K562 (cell line): ENCODE results near the gene CPNE1. TPM values are rescaled to one million over a fixed set of nuclear protein-coding genes. Genes with fewer than 3 reads are reported as not detected.
A peak's percentile ranks its signal among the peaks of the same experiment; 100 is the strongest.

Experiments used
- AFF4 ChIP-seq: sonication (generic); formaldehyde crosslinking; IDR thresholded peaks from 2 replicates; pipeline ENCODE4 v1.8.0; 2023; ENCODE audit warnings: mild to moderate bottlenecking, missing genetic modification reagents
- CEBPG ChIP-seq, 3 experiments: fragments of 200-800 bp in 1 of 3; sonication (Bioruptor generic) in 1 of 3; sonication (generic) in 1 of 3; formaldehyde crosslinking in 1 of 3; IDR thresholded peaks in 2 of 3; conservative IDR thresholded peaks in 1 of 3; 2 replicates each; pipeline versions ENCODE4 v1.6.1 to v1.8.0; 2016 to 2022; ENCODE audit warnings: missing compliant biosample characterization in 2 of 3, missing genetic modification characterization in 2 of 3, mild to moderate bottlenecking in 1 of 3, missing genetic modification reagents in 1 of 3
- CLOCK ChIP-seq: fragments of 250-450 bp; sonication (Bioruptor Pico); IDR thresholded peaks from 2 replicates; pipeline ENCODE4 v1.4.0; 2020; ENCODE audit warnings: mild to moderate bottlenecking, moderate library complexity, borderline replicate concordance
- ETV5 ChIP-seq: sonication (generic); formaldehyde crosslinking; IDR thresholded peaks from 2 replicates; pipeline ENCODE4 v1.4.0; 2020; ENCODE audit warnings: low read depth, mild to moderate bottlenecking, missing genetic modification reagents
- HOMEZ ChIP-seq: fragments of 250-450 bp; sonication (Bioruptor Pico); IDR thresholded peaks from 2 replicates; pipeline ENCODE4 v1.4.0; 2020; ENCODE audit warnings: mild to moderate bottlenecking, moderate library complexity
- PTRF ChIP-seq: fragments of 450-650 bp; IDR thresholded peaks from 2 replicates; pipeline ENCODE4 v1.6.1; 2016; ENCODE audit warnings: mild to moderate bottlenecking, missing genetic modification characterization, missing compliant biosample characterization
- RBBP5 ChIP-seq: fragments of 200-600 bp; sonication (generic); IDR thresholded peaks from 2 replicates; pipeline ENCODE4 v1.6.1; 2012; ENCODE audit warnings: borderline replicate concordance, mild to moderate bottlenecking, low read length, control low read depth, inconsistent platforms; ENCODE audit not compliant: insufficient read depth, poor library complexity, severe bottlenecking
- SMARCB1 ChIP-seq: IDR thresholded peaks from 2 replicates; pipeline ENCODE4 v1.6.1; 2011; ENCODE audit warnings: improper control_type of control experiment, low read depth; ENCODE audit not compliant: insufficient read length
- TAF15 ChIP-seq: fragments of 200-400 bp; formaldehyde crosslinking; IDR thresholded peaks from 2 replicates; pipeline ENCODE4 v1.6.1; 2017; ENCODE audit warnings: mild to moderate bottlenecking, low read depth, low read length, moderate library complexity
- ZKSCAN1 ChIP-seq: fragments of 150-350 bp; IDR thresholded peaks from 2 replicates; pipeline ENCODE4 v1.6.1; 2016; ENCODE audit warnings: low read depth, low read length
- ZNF232 ChIP-seq: sonication (generic); formaldehyde crosslinking; IDR thresholded peaks from 2 replicates; pipeline ENCODE4 v1.8.0; 2022; ENCODE audit warnings: mild to moderate bottlenecking, missing genetic modification reagents
- ZNF398 ChIP-seq: fragments of 250-450 bp; sonication (Bioruptor Pico); IDR thresholded peaks from 2 replicates; pipeline ENCODE4 v1.8.0; 2021; ENCODE audit warnings: moderate library complexity, mild to moderate bottlenecking, inconsistent platforms
- ZNF699 ChIP-seq: fragments of 250-450 bp; sonication (Bioruptor Pico); IDR thresholded peaks from 2 replicates; pipeline ENCODE4 v1.8.0; 2021; ENCODE audit warnings: mild to moderate bottlenecking, moderate library complexity; ENCODE audit not compliant: insufficient replicate concordance
- ZNF766 ChIP-seq: fragments of 200-800 bp; sonication (Bioruptor generic); conservative IDR thresholded peaks from 2 replicates; pipeline ENCODE4 v1.6.1; 2016; ENCODE audit warnings: missing genetic modification characterization, missing compliant biosample characterization
- ZNF79 ChIP-seq: fragments of 250-450 bp; sonication (Bioruptor Pico); IDR thresholded peaks from 2 replicates; pipeline ENCODE4 v1.4.0; 2020; ENCODE audit warnings: low read depth, mild to moderate bottlenecking, moderate library complexity
- polyA plus RNA-seq, 8 experiments: library from polyadenylated mRNA; depleted of rRNA in 4 of 8; stranded (reverse) in 5 of 8; unstranded in 3 of 8; fragments of >200 nt; fragmentation: Nextera tagmentation in 2 of 8; fragmentation: Illumina TruSeq in 1 of 8; extraction: Ambion mirVana in 2 of 8; extraction: Trizol in 1 of 8; gene quantifications; 2 replicates each; pipeline versions ENCODE4 v1.2.1 to v1.2.3, GENCODE V29; 2011 to 2014; ENCODE audit warnings: inconsistent platforms in 1 of 8, missing spikeins in 1 of 8
- total RNA-seq, 7 experiments: library from RNA; depleted of rRNA in 6 of 7; stranded (reverse); fragments of >200 nt in 6 of 7; fragmentation: Illumina TruSeq in 2 of 7; extraction: Trizol in 2 of 7; gene quantifications; 2 replicates each; pipeline versions ENCODE4 v1.2.1 to v1.2.3, GENCODE V29; 2011 to 2021; ENCODE audit warnings: low replicate concordance in 1 of 7

The CPNE1 gene
- total and polyA plus RNA-seq, 9 of the 15 experiments (the other 6 are each of a cell fraction or from before 2014, with no cell fraction given), result 42.1 to 102 (median 56.0) TPM

GRCh38 chr20:35615667-35616464, 48.8 kb downstream of the CPNE1 start, which contains the start of gene SPAG4 (continued):
- peak; percentile 62 for TF ChIP-seq RBBP5
- TF ChIP-seq HOMEZ, result 0 out of 2 replicates have a peak, but pooled peaks have one; percentile 19
- TF ChIP-seq ZNF79 (CRISPR knock-in tag), result no peak
- no peak for TF ChIP-seq CLOCK (CRISPR knock-in tag)
- TF ChIP-seq AFF4, result no peak
- TF ChIP-seq TAF15, result no peak
- no peak for TF ChIP-seq SMARCB1
- TF ChIP-seq ETV5, result no peak
- no peak for TF ChIP-seq ZNF699 (CRISPR knock-in tag)
- TF ChIP-seq ZNF766 (CRISPR knock-in tag), result no peak
- no peak for TF ChIP-seq ZNF398 (CRISPR knock-in tag)
- TF ChIP-seq ZNF232, result no peak
- TF ChIP-seq PTRF (tag), result no peak
- no peak for TF ChIP-seq ZKSCAN1
- TF ChIP-seq CEBPG (CRISPR knock-in tag; IDR thresholded peaks at IDR 0.05), result no peak; the same call in 1 of the 2 replicates
- TF ChIP-seq CEBPG (tag; conservative IDR thresholded peaks at IDR 0.05 in 1 of 2, IDR thresholded peaks at IDR 0.05 in 1 of 2), result no peak
